Ectodermal cell (in vitro differentiated cells): Measurements from ENCODE around the gene AKAP13.

ENCODE experiments used
- H3K27ac ChIP-seq: 2 replicates; pipeline ENCODE4 v1.7.0; 2013; ENCODE audit warnings: mild to moderate bottlenecking, low read depth, low read length; ENCODE audit not compliant: insufficient read depth, poor library complexity, severe bottlenecking
- H3K27me3 ChIP-seq: 2 replicates; pipeline ENCODE4 v1.7.0; 2013; ENCODE audit warnings: mild to moderate bottlenecking, low read length; ENCODE audit not compliant: insufficient read depth, control insufficient read depth, poor library complexity, severe bottlenecking
- H3K36me3 ChIP-seq: one replicate; pipeline ENCODE4 v1.7.0; 2013; ENCODE audit warnings: low read length; ENCODE audit not compliant: control insufficient read depth, insufficient read depth
- H3K4me1 ChIP-seq: one replicate; pipeline ENCODE4 v1.7.0; 2013; ENCODE audit warnings: low read length; ENCODE audit not compliant: control insufficient read depth, insufficient read depth
- H3K4me3 ChIP-seq: 2 replicates; pipeline ENCODE4 v1.7.0; 2013; ENCODE audit warnings: low read depth, low read length, control low read depth; ENCODE audit not compliant: insufficient read depth
- H3K9me3 ChIP-seq: 2 replicates; pipeline ENCODE4 v1.7.0; 2013; ENCODE audit warnings: mild to moderate bottlenecking, low read length, moderate library complexity; ENCODE audit not compliant: control insufficient read depth
- whole genome bisulfite sequencing, 2 experiments: methylation state at CpG; one replicate each; pipeline ENCODE4 v1.1.7; 2013; ENCODE audit warnings: missing lambda C conversion rate in 2 of 2; 5-methylcytosine and 5-hydroxymethylcytosine counted together

AKAP13 gene

GRCh38 chr15:85702321-85703101 lies 322.1 kb downstream of the AKAP13 start:
- Histone ChIP-seq H3K4me1 (peaks cover 4% of the 10 kb centered on the region), H3K27ac (no peak overlapping the region), H3K36me3 (no peaks in the 10 kb centered on the region), H3K27me3 (no peaks in the 10 kb centered on the region), H3K9me3 (no peaks in the 10 kb centered on the region), H3K4me3 (no peak overlapping the region)
- WGBS, 2 experiments: 76 to 82% methylated on average over 7 of the region's 7 CpGs

- H3K4me3 ChIP-seq: no peak overlapping the region
- no peaks in the 10 kb centered on the region for H3K9me3 ChIP-seq
- no peak overlapping the region for H3K27ac ChIP-seq
- H3K27me3 ChIP-seq: no peaks in the 10 kb centered on the region
- H3K36me3 ChIP-seq: no peaks in the 10 kb centered on the region
- WGBS, 2 experiments: 99 to 100% methylated on average over 2 to 4 of the region's 4 CpGs
- H3K4me1 ChIP-seq: peaks cover 4% of the 10 kb centered on the region
These were observed 323.7 kb downstream of the AKAP13 start for GRCh38 chr15:85704066-85704465.

GRCh38 chr15:85704720-85705429 lies 324.5 kb downstream of the AKAP13 start:
- Histone ChIP-seq H3K36me3 (peaks cover under 1% of the 10 kb centered on the region), H3K27ac (no peak overlapping the region), H3K4me3 (no peak overlapping the region), H3K27me3 (no peaks in the 10 kb centered on the region), H3K9me3 (no peaks in the 10 kb centered on the region), H3K4me1 (peaks cover 4% of the 10 kb centered on the region)
- 96 to 97% methylated on average over 2 to 3 of the region's 3 CpGs for WGBS, 2 experiments

- Histone ChIP-seq H3K9me3 (no peaks in the 10 kb centered on the region), H3K27me3 (no peaks in the 10 kb centered on the region), H3K4me3 (no peak overlapping the region), H3K36me3 (peaks cover 7% of the 10 kb centered on the region), H3K27ac (no peak overlapping the region), H3K4me1 (peaks cover 4% of the 10 kb centered on the region)
- 91 to 95% methylated on average over 4 to 5 of the region's 5 CpGs for WGBS, 2 experiments
These were observed 326.5 kb downstream of the AKAP13 start for GRCh38 chr15:85706779-85707518.

- H3K27me3 ChIP-seq: no peaks in the 10 kb centered on the region
- WGBS, 2 experiments: 76 to 80% methylated on average over 7 to 8 of the region's 8 CpGs
- H3K36me3 ChIP-seq: peaks cover 7% of the 10 kb centered on the region
- no peak overlapping the region for H3K4me3 ChIP-seq
- H3K4me1 ChIP-seq: no peaks in the 10 kb centered on the region
- H3K9me3 ChIP-seq: no peaks in the 10 kb centered on the region
- H3K27ac ChIP-seq: no peak overlapping the region
These were observed 327.3 kb downstream of the AKAP13 start for GRCh38 chr15:85707519-85708338.

- Histone ChIP-seq H3K27ac (no peak overlapping the region), H3K4me1 (no peaks in the 10 kb centered on the region), H3K27me3 (no peaks in the 10 kb centered on the region), H3K4me3 (no peak overlapping the region), H3K36me3 (peaks cover 9% of the 10 kb centered on the region), H3K9me3 (no peaks in the 10 kb centered on the region)
- 91 to 92% methylated on average over 6 of the region's 6 CpGs for WGBS, 2 experiments
These were observed 328.1 kb downstream of the AKAP13 start for GRCh38 chr15:85708402-85708941.

GRCh38 chr15:85709250-85709649 lies 328.8 kb downstream of the AKAP13 start:
- WGBS, 2 experiments: 86 to 100% methylated on average over 1 of the region's 2 CpGs
- no peaks in the 10 kb centered on the region for H3K27me3 ChIP-seq
- peaks cover 9% of the 10 kb centered on the region for H3K36me3 ChIP-seq
- H3K4me3 ChIP-seq: no peak overlapping the region
- H3K9me3 ChIP-seq: no peaks in the 10 kb centered on the region
- no peaks in the 10 kb centered on the region for H3K4me1 ChIP-seq
- H3K27ac ChIP-seq: no peak overlapping the region

GRCh38 chr15:85710340-85710842 lies 330.0 kb downstream of the AKAP13 start:
- Histone ChIP-seq H3K27ac (no peak overlapping the region), H3K9me3 (no peaks in the 10 kb centered on the region), H3K4me3 (no peak overlapping the region), H3K36me3 (peaks cover 9% of the 10 kb centered on the region), H3K4me1 (no peaks in the 10 kb centered on the region), H3K27me3 (no peaks in the 10 kb centered on the region)
- 93 to 94% methylated on average over 7 of the region's 7 CpGs for WGBS, 2 experiments

GRCh38 chr15:85711580-85712192 lies 331.3 kb downstream of the AKAP13 start:
- Histone ChIP-seq H3K9me3 (no peaks in the 10 kb centered on the region), H3K27ac (no peak overlapping the region), H3K4me1 (peaks cover 5% of the 10 kb centered on the region), H3K27me3 (no peaks in the 10 kb centered on the region), H3K4me3 (no peak overlapping the region), H3K36me3 (peaks cover 9% of the 10 kb centered on the region)
- 94 to 97% methylated on average over 7 of the region's 7 CpGs for WGBS, 2 experiments
